SK-N-SH (cell line): Measurements from ENCODE around the gene FBN2. TPM values are rescaled to one million over a fixed set of nuclear protein-coding genes. Genes with fewer than 3 reads are reported as not detected.

Experiments
- CTCF ChIA-PET: fragments of 300-600, 350-600 bp; formaldehyde crosslinking; extraction: SDS; loops from one replicate; lab custom pipeline; 2021; lab: Yijun Ruan, JAX
- POLR2A ChIA-PET: fragments of 350-600 bp; sonication (Branson Sonifier 250); formaldehyde crosslinking; extraction: SDS; loops from one replicate; lab custom pipeline; 2020; ENCODE audit warnings: antibody characterized with exemption, inconsistent platforms; lab: Yijun Ruan, JAX
- DNase-seq: peaks from one replicate; pipeline ENCODE4 v3.0.0; 2012
- H2AFZ ChIP-seq: fragments of 200-600 bp; sonication (generic); 2 replicates; pipeline ENCODE4 v1.8.1; 2016; ENCODE audit warnings: antibody characterized with exemption, mild to moderate bottlenecking, low read depth
- H3F3A ChIP-seq: fragments of 200-600 bp; sonication (generic); replicated peaks from 2 replicates; pipeline ENCODE3; 2016; ENCODE audit warnings: antibody characterized with exemption, mild to moderate bottlenecking; ENCODE audit not compliant: insufficient read depth
- H3K27ac ChIP-seq, 2 experiments: fragments of 200-500 bp in 1 of 2; fragments of 200-600 bp in 1 of 2; sonication (Bioruptor generic) in 1 of 2; sonication (generic), shearing (Covaris generic) in 1 of 2; 2 replicates each; pipeline versions ENCODE4 v1.5.1 to v1.6.1; 2014 to 2016; ENCODE audit warnings: low read depth in 2 of 2, inconsistent platforms in 1 of 2, low read length in 1 of 2, mild to moderate bottlenecking in 1 of 2, mixed read lengths in 1 of 2
- H3K27me3 ChIP-seq: fragments of 200-600 bp; sonication (generic), shearing (Covaris generic); 2 replicates; pipeline ENCODE4 v1.6.1; 2016; ENCODE audit warnings: mixed run types; ENCODE audit not compliant: insufficient read depth
- H3K36me3 ChIP-seq, 2 experiments: fragments of 200-500 bp in 1 of 2; fragments of 200-600 bp in 1 of 2; sonication (Bioruptor generic) in 1 of 2; sonication (generic) in 1 of 2; replicated peaks in 1 of 2; 2 replicates each; pipeline versions ENCODE3 to v1.5.1; 2014 to 2016; ENCODE audit warnings: low read length in 1 of 2, mild to moderate bottlenecking in 1 of 2; ENCODE audit not compliant: insufficient read depth in 2 of 2, control insufficient read depth in 1 of 2
- H3K4me1 ChIP-seq, 2 experiments: fragments of 200-500 bp in 1 of 2; fragments of 200-600 bp in 1 of 2; sonication (Bioruptor generic) in 1 of 2; sonication (generic), shearing (Covaris generic) in 1 of 2; 2 replicates each; pipeline versions ENCODE4 v1.5.1 to v1.6.1; 2014 to 2016; ENCODE audit warnings: low read depth in 1 of 2, low read length in 1 of 2, mixed run types in 1 of 2; ENCODE audit not compliant: insufficient read depth in 2 of 2, control insufficient read depth in 1 of 2
- H3K4me2 ChIP-seq: fragments of 200-600 bp; sonication (generic), shearing (Covaris generic); 2 replicates; pipeline ENCODE4 v1.6.1; 2017; ENCODE audit warnings: mixed run types
- H3K4me3 ChIP-seq, 2 experiments: fragments of 200-500 bp in 1 of 2; fragments of 200-600 bp in 1 of 2; sonication (Bioruptor generic) in 1 of 2; sonication (generic), shearing (Covaris generic) in 1 of 2; 2 replicates each; pipeline versions ENCODE4 v1.5.1 to v1.8.1; 2014 to 2016; ENCODE audit warnings: low read depth in 2 of 2, inconsistent platforms in 1 of 2, low read length in 1 of 2, mild to moderate bottlenecking in 1 of 2, mixed read lengths in 1 of 2, moderate library complexity in 1 of 2
- H3K79me2 ChIP-seq: fragments of 200-600 bp; sonication (generic); 2 replicates; pipeline ENCODE4 v1.8.1; 2017; ENCODE audit warnings: mild to moderate bottlenecking; ENCODE audit not compliant: insufficient read depth
- H3K9ac ChIP-seq: fragments of 200-600 bp; sonication (generic); 2 replicates; pipeline ENCODE4 v1.6.1; 2017; ENCODE audit warnings: mixed run types
- H3K9me2 ChIP-seq: fragments of 200-600 bp; sonication (generic); 2 replicates; pipeline ENCODE4 v1.6.1; 2017; ENCODE audit warnings: mixed run types
- H3K9me3 ChIP-seq: fragments of 200-600 bp; sonication (generic); 2 replicates; pipeline ENCODE4 v1.6.1; 2017; ENCODE audit warnings: mixed run types, mild to moderate bottlenecking, moderate library complexity
- H4K20me1 ChIP-seq: fragments of 200-600 bp; sonication (generic); 2 replicates; pipeline ENCODE4 v1.6.1; 2017; ENCODE audit warnings: mild to moderate bottlenecking, mixed run types; ENCODE audit not compliant: insufficient read depth
- FOXM1 ChIP-seq: IDR thresholded peaks from 2 replicates; pipeline ENCODE4 v1.4.0; 2012; ENCODE audit warnings: low read depth, mild to moderate bottlenecking
- GATA2 ChIP-seq: sonication (generic); formaldehyde crosslinking; IDR thresholded peaks from 2 replicates; pipeline ENCODE4 v1.5.0; 2020; ENCODE audit warnings: mild to moderate bottlenecking, missing genetic modification reagents
- JUND ChIP-seq: IDR thresholded peaks from 2 replicates; pipeline ENCODE4 v1.4.0; 2012
- MEF2A ChIP-seq: IDR thresholded peaks from 2 replicates; pipeline ENCODE4 v1.4.0; 2012; ENCODE audit warnings: low read depth, borderline replicate concordance
- MXI1 ChIP-seq: IDR thresholded peaks from 2 replicates; pipeline ENCODE4 v1.6.1; 2012; ENCODE audit warnings: mild to moderate bottlenecking, low read depth, low read length, improper control_type of control experiment
- RCOR1 ChIP-seq: fragments of 150-350 bp; IDR thresholded peaks from 2 replicates; pipeline ENCODE4 v1.6.1; 2017; ENCODE audit warnings: antibody characterized with exemption, low read length
- RXRA ChIP-seq: IDR thresholded peaks from 2 replicates; pipeline ENCODE4 v1.4.0; 2012; ENCODE audit warnings: low read depth, mild to moderate bottlenecking, borderline replicate concordance
- SMC3 ChIP-seq: IDR thresholded peaks from 2 replicates; pipeline ENCODE4 v1.6.1; 2012; ENCODE audit warnings: low read depth, low read length, improper control_type of control experiment
- TAF1 ChIP-seq: IDR thresholded peaks from 2 replicates; pipeline ENCODE4 v1.6.1; 2012; ENCODE audit warnings: low read depth, mild to moderate bottlenecking, low read length, moderate library complexity, borderline replicate concordance
- TCF12 ChIP-seq: IDR thresholded peaks from 2 replicates; pipeline ENCODE4 v1.4.0; 2012
- TEAD4 ChIP-seq: IDR thresholded peaks from 2 replicates; pipeline ENCODE4 v1.4.0; 2012; ENCODE audit warnings: mild to moderate bottlenecking, borderline replicate concordance; ENCODE audit not compliant: insufficient read depth
- WGBS: methylation state at CpG from one replicate; pipeline ENCODE4 v1.1.6; 2017; ENCODE audit warnings: low lambda C conversion rate; 5-methylcytosine and 5-hydroxymethylcytosine counted together
- polyA plus RNA-seq, 3 experiments: library from polyadenylated mRNA; depleted of rRNA; stranded (reverse); fragments of >200 nt; gene quantifications; 2 replicates each; pipeline ENCODE4 v1.2.3, GENCODE V29; 2012
- TF ChIP-seq, protein P1 (sequence below): IDR thresholded peaks from 2 replicates; pipeline ENCODE4; 2012
- TF ChIP-seq, protein P2 (sequence below): fragments of 150-350 bp; IDR thresholded peaks from 2 replicates; pipeline ENCODE4 v1.6.1; 2016; ENCODE audit warnings: mild to moderate bottlenecking, low read depth, low read length
- TF ChIP-seq, protein P3 (sequence below): IDR thresholded peaks from 2 replicates; pipeline ENCODE4 v1.6.1; 2012; ENCODE audit warnings: mild to moderate bottlenecking, low read depth, low read length, moderate library complexity
- TF ChIP-seq, protein P4 (sequence below): fragments of 200-600 bp; sonication (generic); IDR thresholded peaks from 2 replicates; pipeline ENCODE4 v1.6.1; 2017; ENCODE audit warnings: antibody characterized with exemption, mild to moderate bottlenecking, moderate library complexity
- TF ChIP-seq, protein P5 (sequence below): IDR thresholded peaks from 2 replicates; pipeline ENCODE4 v1.4.0; 2012; ENCODE audit warnings: low read depth

Gene FBN2
- polyA plus RNA-seq, 1 of the 3 experiments (the other 2 are of a cell fraction) = 2.2 TPM

DNA sequence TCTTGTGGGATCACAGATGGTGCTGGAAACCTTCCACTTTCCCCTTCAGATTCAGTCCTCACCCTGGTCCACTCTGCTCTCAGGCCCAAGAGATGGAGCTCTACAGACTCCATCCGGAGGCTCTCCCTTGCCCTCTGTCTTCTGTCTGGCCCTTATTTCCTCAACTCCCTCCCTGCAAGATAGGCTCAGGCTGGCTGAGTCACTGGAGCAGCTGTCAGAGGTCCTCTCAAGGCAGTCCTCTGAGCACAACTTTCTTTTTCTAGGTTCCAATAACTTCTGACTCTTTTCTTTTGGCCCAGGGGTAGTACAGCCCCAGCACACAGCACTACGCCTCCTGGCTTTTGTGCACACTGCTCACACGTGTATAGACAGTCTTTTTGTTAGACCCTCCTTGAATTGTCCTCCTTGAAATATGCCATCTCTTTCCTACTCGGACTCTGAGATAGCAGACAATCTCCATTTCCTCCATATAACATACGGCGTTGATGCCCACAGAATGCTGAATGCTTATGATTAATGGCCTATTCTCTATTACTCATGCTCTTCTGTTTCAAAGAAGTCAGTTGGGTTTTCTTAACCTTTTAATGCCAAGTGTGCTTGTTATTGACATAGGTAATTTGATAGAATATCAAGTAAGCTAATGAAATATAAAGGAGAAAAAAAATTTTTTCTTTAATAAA, 261.4 kb downstream of the FBN2 start:
- Histone ChIP-seq H3K27me3 (no peaks in the 10 kb centered on the region; the same call in 1 of the 2 replicates), H3K4me1 (no peaks in the 10 kb centered on the region), H2AFZ (0 out of 2 replicates have a peak overlapping the region, but pooled peaks have one; percentile 13), H3K9me3 (no peaks in the 10 kb centered on the region), H3K36me3 (no peaks in the 10 kb centered on the region), H3K9me2 (no peaks in the 10 kb centered on the region), H3F3A (no peaks in the 10 kb centered on the region), H3K27ac (peak overlapping the region; percentile 25 to 34; a peak in 2 of 4 replicates), H3K79me2 (no peaks in the 10 kb centered on the region), H3K4me3 (no peak overlapping the region), H4K20me1 (no peaks in the 10 kb centered on the region), H3K4me2 (no peak overlapping the region), H3K9ac (no peak overlapping the region)
- TF ChIP-seq, protein P1, sequence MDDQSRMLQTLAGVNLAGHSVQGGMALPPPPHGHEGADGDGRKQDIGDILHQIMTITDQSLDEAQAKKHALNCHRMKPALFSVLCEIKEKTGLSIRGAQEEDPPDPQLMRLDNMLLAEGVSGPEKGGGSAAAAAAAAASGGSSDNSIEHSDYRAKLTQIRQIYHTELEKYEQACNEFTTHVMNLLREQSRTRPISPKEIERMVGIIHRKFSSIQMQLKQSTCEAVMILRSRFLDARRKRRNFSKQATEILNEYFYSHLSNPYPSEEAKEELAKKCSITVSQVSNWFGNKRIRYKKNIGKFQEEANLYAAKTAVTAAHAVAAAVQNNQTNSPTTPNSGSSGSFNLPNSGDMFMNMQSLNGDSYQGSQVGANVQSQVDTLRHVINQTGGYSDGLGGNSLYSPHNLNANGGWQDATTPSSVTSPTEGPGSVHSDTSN = 0 out of 2 replicates have a peak, but pooled peaks have one; percentile 23
- TF ChIP-seq RCOR1 = no peak
- TF ChIP-seq GATA2 = no peak
- DNase-seq = no peak
- WGBS = 18% methylated on average over 6 of the region's 6 CpGs
- CTCF ChIA-PET = no interaction called here
- POLR2A ChIA-PET = no interaction called here

DNA sequence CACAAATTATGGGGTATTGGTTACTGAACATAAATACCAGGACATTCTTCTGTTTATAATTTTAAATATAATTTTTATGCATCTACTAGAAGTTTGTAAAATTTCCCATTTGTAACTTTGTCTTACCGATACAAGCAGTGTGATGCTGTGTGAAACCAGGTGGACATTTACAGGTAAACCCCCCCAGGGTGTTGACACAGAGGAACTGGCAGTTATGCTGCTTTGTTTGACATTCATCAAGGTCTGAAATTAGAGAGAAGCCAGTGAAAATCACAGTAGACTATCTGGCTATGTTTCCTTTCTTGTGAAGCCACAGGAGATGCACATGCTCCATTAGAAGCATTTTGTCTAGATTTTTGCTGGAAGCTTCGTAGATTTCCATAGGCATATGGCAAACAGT, 263.6 kb downstream of the FBN2 start:
- no peak overlapping the region for H2AFZ ChIP-seq
- no peaks in the 10 kb centered on the region for H3K79me2 ChIP-seq
- H3K4me2 ChIP-seq = no peak overlapping the region
- no peaks in the 10 kb centered on the region for H3K9me2 ChIP-seq
- H3F3A ChIP-seq = no peaks in the 10 kb centered on the region
- H3K36me3 ChIP-seq = no peaks in the 10 kb centered on the region
- H3K27ac ChIP-seq = no peak overlapping the region
- no peak overlapping the region for H3K9ac ChIP-seq
- no peaks in the 10 kb centered on the region for H3K4me1 ChIP-seq
- WGBS = 7% methylated on average over 2 of the region's 2 CpGs
- no peaks in the 10 kb centered on the region for H3K9me3 ChIP-seq
- peaks cover 5% of the 10 kb centered on the region; the same call in 1 of the 2 replicates for H3K27me3 ChIP-seq
- no peak for DNase-seq
- ChIA-PET POLR2A (no interaction called here), CTCF (no interaction called here)
- H4K20me1 ChIP-seq = no peaks in the 10 kb centered on the region
- no peak overlapping the region for H3K4me3 ChIP-seq
- TF ChIP-seq, protein P2, sequence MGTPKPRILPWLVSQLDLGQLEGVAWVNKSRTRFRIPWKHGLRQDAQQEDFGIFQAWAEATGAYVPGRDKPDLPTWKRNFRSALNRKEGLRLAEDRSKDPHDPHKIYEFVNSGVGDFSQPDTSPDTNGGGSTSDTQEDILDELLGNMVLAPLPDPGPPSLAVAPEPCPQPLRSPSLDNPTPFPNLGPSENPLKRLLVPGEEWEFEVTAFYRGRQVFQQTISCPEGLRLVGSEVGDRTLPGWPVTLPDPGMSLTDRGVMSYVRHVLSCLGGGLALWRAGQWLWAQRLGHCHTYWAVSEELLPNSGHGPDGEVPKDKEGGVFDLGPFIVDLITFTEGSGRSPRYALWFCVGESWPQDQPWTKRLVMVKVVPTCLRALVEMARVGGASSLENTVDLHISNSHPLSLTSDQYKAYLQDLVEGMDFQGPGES = no peak
- TF ChIP-seq, protein P1 = no peak
- TF ChIP-seq MXI1 (no peak), RCOR1 (no peak), FOXM1 (no peak), SMC3 (no peak), TCF12 (no peak), TEAD4 (no peak), TAF1 (no peak), JUND (no peak), MEF2A (no peak), RXRA (no peak)
- TF ChIP-seq, protein P3, sequence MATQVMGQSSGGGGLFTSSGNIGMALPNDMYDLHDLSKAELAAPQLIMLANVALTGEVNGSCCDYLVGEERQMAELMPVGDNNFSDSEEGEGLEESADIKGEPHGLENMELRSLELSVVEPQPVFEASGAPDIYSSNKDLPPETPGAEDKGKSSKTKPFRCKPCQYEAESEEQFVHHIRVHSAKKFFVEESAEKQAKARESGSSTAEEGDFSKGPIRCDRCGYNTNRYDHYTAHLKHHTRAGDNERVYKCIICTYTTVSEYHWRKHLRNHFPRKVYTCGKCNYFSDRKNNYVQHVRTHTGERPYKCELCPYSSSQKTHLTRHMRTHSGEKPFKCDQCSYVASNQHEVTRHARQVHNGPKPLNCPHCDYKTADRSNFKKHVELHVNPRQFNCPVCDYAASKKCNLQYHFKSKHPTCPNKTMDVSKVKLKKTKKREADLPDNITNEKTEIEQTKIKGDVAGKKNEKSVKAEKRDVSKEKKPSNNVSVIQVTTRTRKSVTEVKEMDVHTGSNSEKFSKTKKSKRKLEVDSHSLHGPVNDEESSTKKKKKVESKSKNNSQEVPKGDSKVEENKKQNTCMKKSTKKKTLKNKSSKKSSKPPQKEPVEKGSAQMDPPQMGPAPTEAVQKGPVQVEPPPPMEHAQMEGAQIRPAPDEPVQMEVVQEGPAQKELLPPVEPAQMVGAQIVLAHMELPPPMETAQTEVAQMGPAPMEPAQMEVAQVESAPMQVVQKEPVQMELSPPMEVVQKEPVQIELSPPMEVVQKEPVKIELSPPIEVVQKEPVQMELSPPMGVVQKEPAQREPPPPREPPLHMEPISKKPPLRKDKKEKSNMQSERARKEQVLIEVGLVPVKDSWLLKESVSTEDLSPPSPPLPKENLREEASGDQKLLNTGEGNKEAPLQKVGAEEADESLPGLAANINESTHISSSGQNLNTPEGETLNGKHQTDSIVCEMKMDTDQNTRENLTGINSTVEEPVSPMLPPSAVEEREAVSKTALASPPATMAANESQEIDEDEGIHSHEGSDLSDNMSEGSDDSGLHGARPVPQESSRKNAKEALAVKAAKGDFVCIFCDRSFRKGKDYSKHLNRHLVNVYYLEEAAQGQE = no peak
- TF ChIP-seq, protein P4, sequence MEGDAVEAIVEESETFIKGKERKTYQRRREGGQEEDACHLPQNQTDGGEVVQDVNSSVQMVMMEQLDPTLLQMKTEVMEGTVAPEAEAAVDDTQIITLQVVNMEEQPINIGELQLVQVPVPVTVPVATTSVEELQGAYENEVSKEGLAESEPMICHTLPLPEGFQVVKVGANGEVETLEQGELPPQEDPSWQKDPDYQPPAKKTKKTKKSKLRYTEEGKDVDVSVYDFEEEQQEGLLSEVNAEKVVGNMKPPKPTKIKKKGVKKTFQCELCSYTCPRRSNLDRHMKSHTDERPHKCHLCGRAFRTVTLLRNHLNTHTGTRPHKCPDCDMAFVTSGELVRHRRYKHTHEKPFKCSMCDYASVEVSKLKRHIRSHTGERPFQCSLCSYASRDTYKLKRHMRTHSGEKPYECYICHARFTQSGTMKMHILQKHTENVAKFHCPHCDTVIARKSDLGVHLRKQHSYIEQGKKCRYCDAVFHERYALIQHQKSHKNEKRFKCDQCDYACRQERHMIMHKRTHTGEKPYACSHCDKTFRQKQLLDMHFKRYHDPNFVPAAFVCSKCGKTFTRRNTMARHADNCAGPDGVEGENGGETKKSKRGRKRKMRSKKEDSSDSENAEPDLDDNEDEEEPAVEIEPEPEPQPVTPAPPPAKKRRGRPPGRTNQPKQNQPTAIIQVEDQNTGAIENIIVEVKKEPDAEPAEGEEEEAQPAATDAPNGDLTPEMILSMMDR = no peak
- TF ChIP-seq, protein P5, sequence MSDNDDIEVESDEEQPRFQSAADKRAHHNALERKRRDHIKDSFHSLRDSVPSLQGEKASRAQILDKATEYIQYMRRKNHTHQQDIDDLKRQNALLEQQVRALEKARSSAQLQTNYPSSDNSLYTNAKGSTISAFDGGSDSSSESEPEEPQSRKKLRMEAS = no peak
